ENCODE measurements around the gene SDK1.
"Not testable (repeated sequence)": the region's sequence is repeated elsewhere in the genome, so short reads cannot be mapped to it uniquely, and the experiment has no call there.

The SDK1 gene

GRCh38 chr7:4215176-4215720, 914.2 kb downstream of the SDK1 start:
- no peak overlapping the region for H3K27ac ChIP-seq
- no peak for TF ChIP-seq ZFX (IDR thresholded peaks at IDR 0.05)
- no peak for TF ChIP-seq CTCF (conservative IDR thresholded peaks at IDR 0.05)

GRCh38 chr7:4216016-4216415, 915.0 kb downstream of the SDK1 start:
- TF ChIP-seq ZFX (IDR thresholded peaks at IDR 0.05) (no peak), CTCF (conservative IDR thresholded peaks at IDR 0.05) (no peak)
- H3K27ac ChIP-seq = no peak overlapping the region

- H3K27ac ChIP-seq = not testable (repeated sequence)
Measured at GRCh38 chr7:4217126-4217660, 916.1 kb downstream of the SDK1 start.

GRCh38 chr7:4218481-4218880, 917.4 kb downstream of the SDK1 start:
- TF ChIP-seq ZFX (IDR thresholded peaks at IDR 0.05) (no peak), CTCF (conservative IDR thresholded peaks at IDR 0.05) (no peak)
- no peak overlapping the region for H3K27ac ChIP-seq

- no peak overlapping the region for H3K27ac ChIP-seq
- TF ChIP-seq CTCF (conservative IDR thresholded peaks at IDR 0.05) = no peak
- TF ChIP-seq ZFX (IDR thresholded peaks at IDR 0.05) = no peak
Measured at GRCh38 chr7:4220011-4220410, 919.0 kb downstream of the SDK1 start.

- H3K27ac ChIP-seq = no peak overlapping the region
- TF ChIP-seq ZFX (IDR thresholded peaks at IDR 0.05) = no peak
- no peak for TF ChIP-seq CTCF (conservative IDR thresholded peaks at IDR 0.05)
Measured at GRCh38 chr7:4221043-4221442, 920.0 kb downstream of the SDK1 start.

GRCh38 chr7:4222676-4223075, 921.6 kb downstream of the SDK1 start:
- TF ChIP-seq CTCF (conservative IDR thresholded peaks at IDR 0.05) = no peak
- no peak for TF ChIP-seq ZFX (IDR thresholded peaks at IDR 0.05)
- H3K27ac ChIP-seq = no peak overlapping the region

- TF ChIP-seq ZFX (IDR thresholded peaks at IDR 0.05) (no peak), CTCF (conservative IDR thresholded peaks at IDR 0.05) (no peak)
- H3K27ac ChIP-seq = no peak overlapping the region
Measured at GRCh38 chr7:4225361-4225771, 924.3 kb downstream of the SDK1 start.
